ENCODE measurements around the gene TRDN. TPM values are rescaled to one million over a fixed set of nuclear protein-coding genes. Genes with fewer than 3 reads are reported as not detected.
"Not testable (repeated sequence)": the region's sequence is repeated elsewhere in the genome, so short reads cannot be mapped to it uniquely, and the experiment has no call there.

TRDN gene
- total RNA-seq, 2 donors from 2014 or later: 0.14 TPM; not detected in 1

GRCh38 chr6:123507582-123507981, 129.2 kb downstream of the TRDN start:
- H3K27me3 ChIP-seq (replicated peaks; ENCODE audit: insufficient read depth): no peaks in the 10 kb centered on the region
- ATAC-seq (ENCODE audit: insufficient number of reproducible peaks, low FRiP score, low read depth) (no peak), DNase-seq (ENCODE audit: low spot score) (no peak)
- no peaks in the 10 kb centered on the region for H3K36me3 ChIP-seq
- H3K4me1 ChIP-seq (ENCODE audit: control insufficient read depth in 1 of 2, low read depth in 2 of 2): peaks cover 0 to 2% of the 10 kb centered on the region in 2 donors
- H3K27ac ChIP-seq: no peak overlapping the region
- no peak for TF ChIP-seq CTCF (IDR thresholded peaks at IDR 0.05)
- no peak overlapping the region for H3K4me3 ChIP-seq
- H3K9me3 ChIP-seq: no peaks in the 10 kb centered on the region

DNA sequence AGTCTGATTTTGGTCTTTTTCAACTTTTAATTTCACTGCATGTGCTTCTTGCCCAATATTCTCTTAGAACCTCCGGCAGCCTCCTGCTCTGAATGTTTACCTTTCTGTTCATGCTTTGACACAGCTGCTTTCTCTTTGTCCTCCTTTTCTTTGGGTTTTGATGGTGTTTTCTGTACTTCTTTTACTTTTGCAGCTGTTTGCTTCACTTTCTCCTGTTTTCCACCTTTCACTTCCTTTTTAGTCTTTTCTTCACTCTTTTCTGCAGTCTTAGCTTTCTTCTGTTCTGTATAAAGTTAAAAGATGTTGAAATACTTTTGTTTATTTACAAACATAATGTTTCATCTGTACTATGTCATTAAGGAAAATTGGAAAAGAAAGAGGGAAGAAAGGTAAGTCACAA, 133.1 kb downstream of the TRDN start:
- no peaks in the 10 kb centered on the region for H3K27me3 ChIP-seq (replicated peaks; ENCODE audit: insufficient read depth)
- TF ChIP-seq CTCF (IDR thresholded peaks at IDR 0.05): no peak
- DNase-seq (ENCODE audit: low spot score) (no peak), ATAC-seq (ENCODE audit: insufficient number of reproducible peaks, low FRiP score, low read depth) (no peak)
- no peaks in the 10 kb centered on the region for H3K36me3 ChIP-seq
- H3K9me3 ChIP-seq: no peaks in the 10 kb centered on the region
- H3K4me1 ChIP-seq (ENCODE audit: control insufficient read depth in 1 of 2, low read depth in 2 of 2): peaks cover 0 to 2% of the 10 kb centered on the region in 2 donors
- no peak overlapping the region for H3K4me3 ChIP-seq
- no peak overlapping the region for H3K27ac ChIP-seq

DNA sequence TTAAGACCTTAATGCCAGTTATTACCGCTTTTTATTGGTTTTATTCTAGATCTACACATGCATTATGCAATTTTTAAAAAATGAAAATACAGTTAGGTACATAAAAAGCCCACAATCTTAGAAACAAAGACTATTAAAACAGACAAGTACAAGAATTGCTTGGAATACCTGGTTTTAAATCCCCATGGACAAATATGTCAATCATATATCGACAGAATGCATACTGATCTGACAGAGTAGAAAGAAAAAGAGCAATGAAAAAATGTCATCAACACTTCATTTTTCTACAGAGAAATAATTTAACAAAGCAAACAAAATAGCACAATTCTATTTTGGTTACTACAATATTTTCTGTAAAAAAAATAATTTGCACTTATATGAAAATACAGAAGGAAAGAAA, 139.7 kb downstream of the TRDN start:
- Histone ChIP-seq H3K27me3 (replicated peaks; ENCODE audit: insufficient read depth) (no peaks in the 10 kb centered on the region), H3K27ac (no peak overlapping the region), H3K9me3 (no peaks in the 10 kb centered on the region), H3K36me3 (no peaks in the 10 kb centered on the region), H3K4me1 (ENCODE audit: control insufficient read depth in 1 of 2, low read depth in 2 of 2) (no peaks in the 10 kb centered on the region), H3K4me3 (no peak overlapping the region)
- TF ChIP-seq CTCF (IDR thresholded peaks at IDR 0.05): no peak
- ATAC-seq (ENCODE audit: insufficient number of reproducible peaks, low FRiP score, low read depth): no peak
- no peak for DNase-seq (ENCODE audit: low spot score)

GRCh38 chr6:123489589-123489988, 147.2 kb downstream of the TRDN start:
- Histone ChIP-seq H3K4me1 (ENCODE audit: control insufficient read depth in 1 of 2, low read depth in 2 of 2) (no peaks in the 10 kb centered on the region), H3K27ac (no peak overlapping the region), H3K27me3 (replicated peaks; ENCODE audit: insufficient read depth) (no peaks in the 10 kb centered on the region), H3K4me3 (no peak overlapping the region), H3K36me3 (no peaks in the 10 kb centered on the region), H3K9me3 (no peaks in the 10 kb centered on the region)
- ATAC-seq (ENCODE audit: insufficient number of reproducible peaks, low FRiP score, low read depth) (no peak), DNase-seq (ENCODE audit: low spot score) (no peak)
- no peak for TF ChIP-seq CTCF (IDR thresholded peaks at IDR 0.05)

DNA sequence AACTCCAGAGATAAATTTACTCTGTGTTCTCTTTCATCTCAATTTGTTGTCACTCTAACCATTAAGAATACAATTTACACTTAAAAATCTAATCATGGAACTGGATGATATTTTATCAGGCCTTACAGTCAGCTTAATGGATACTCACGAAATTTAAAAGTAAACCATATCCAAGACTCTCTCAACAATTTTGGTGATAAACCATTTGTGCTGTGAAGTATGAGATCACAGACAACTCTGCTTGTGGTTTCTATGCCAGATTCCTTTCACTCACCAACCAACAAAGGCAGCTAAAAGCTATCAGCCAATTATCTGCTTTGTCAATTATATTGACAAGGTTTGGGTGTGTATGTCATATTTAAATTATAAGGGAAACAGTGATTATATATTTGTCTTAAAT, 155.8 kb downstream of the TRDN start:
- no peak overlapping the region for H3K27ac ChIP-seq
- H3K4me1 ChIP-seq (ENCODE audit: control insufficient read depth in 1 of 2, low read depth in 2 of 2): no peaks in the 10 kb centered on the region
- DNase-seq (ENCODE audit: low spot score) (no peak), ATAC-seq (ENCODE audit: insufficient number of reproducible peaks, low FRiP score, low read depth) (no peak)
- no peak for TF ChIP-seq CTCF (IDR thresholded peaks at IDR 0.05)
- no peaks in the 10 kb centered on the region for H3K36me3 ChIP-seq
- no peaks in the 10 kb centered on the region for H3K27me3 ChIP-seq (replicated peaks; ENCODE audit: insufficient read depth)
- H3K4me3 ChIP-seq: no peak overlapping the region
- H3K9me3 ChIP-seq: no peaks in the 10 kb centered on the region

DNA sequence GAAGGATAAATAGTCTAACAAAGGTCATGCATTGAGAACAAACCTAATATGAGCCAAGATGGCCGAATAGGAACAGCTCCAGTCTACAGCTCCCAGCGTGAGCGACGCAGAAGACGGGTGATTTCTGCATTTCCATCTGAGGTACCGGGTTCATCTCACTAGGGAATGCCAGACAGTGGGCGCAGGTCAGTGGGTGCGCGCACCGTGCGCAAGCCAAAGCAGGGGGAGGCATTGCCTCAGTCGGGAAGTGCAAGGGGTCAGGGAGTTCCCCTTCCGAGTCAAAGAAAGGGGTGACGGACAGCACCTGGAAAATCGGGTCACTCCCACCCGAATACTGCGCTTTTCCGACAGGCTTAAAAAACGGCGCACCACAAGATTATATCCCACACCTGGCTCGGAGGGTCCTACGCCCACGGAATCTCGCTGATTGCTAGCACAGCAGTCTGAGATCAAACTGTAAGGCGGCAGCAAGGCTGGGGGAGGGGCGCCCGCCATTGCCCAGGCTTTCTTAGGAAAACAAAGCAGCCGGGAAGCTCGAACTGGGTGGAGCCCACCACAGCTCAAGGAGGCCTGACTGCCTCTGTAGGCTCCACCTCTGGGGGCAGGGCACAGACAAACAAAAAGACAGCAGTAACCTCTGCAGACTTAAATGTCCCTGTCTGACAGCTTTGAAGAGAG, 164.6 kb downstream of the TRDN start:
- not testable (repeated sequence) for H3K27me3 ChIP-seq (replicated peaks; ENCODE audit: insufficient read depth); H3K4me3 ChIP-seq; H3K4me1 ChIP-seq (ENCODE audit: control insufficient read depth in 1 of 2, low read depth in 2 of 2); H3K36me3 ChIP-seq; ATAC-seq (ENCODE audit: insufficient number of reproducible peaks, low FRiP score, low read depth); H3K9me3 ChIP-seq; H3K27ac ChIP-seq; DNase-seq (ENCODE audit: low spot score)
